HG02938 (cell line): Measurements from ENCODE around the gene PSD4.

Source experiments
- ATAC-seq: cut with Tn5 transposase; IDR thresholded peaks from one replicate; pipeline ENCODE4 v1.9.1; 2021; ENCODE audit warnings: mild to moderate bottlenecking, moderate library complexity; ENCODE audit not compliant: unreplicated experiment

Gene PSD4

GRCh38 chr2:113203217-113203530 is 29.4 kb downstream of the PSD4 start:
- ATAC-seq, result no peak

- ATAC-seq, result peak; percentile 78
Measured at GRCh38 chr2:113203901-113204519, 30.2 kb downstream of the PSD4 start.

GRCh38 chr2:113206251-113206650 is 32.5 kb downstream of the PSD4 start:
- ATAC-seq, result no peak

- no peak for ATAC-seq
Measured at GRCh38 chr2:113207021-113207420, 33.2 kb downstream of the PSD4 start.

- ATAC-seq, result no peak
Measured at GRCh38 chr2:113208396-113208795, 34.6 kb downstream of the PSD4 start.

- no peak for ATAC-seq
Measured at GRCh38 chr2:113209011-113209645, 35.4 kb downstream of the PSD4 start.

GRCh38 chr2:113209646-113210171 is 35.9 kb downstream of the PSD4 start:
- ATAC-seq, result no peak

- ATAC-seq, result no peak
Measured at GRCh38 chr2:113211226-113212105, 37.7 kb downstream of the PSD4 start.

- no peak for ATAC-seq
Measured at GRCh38 chr2:113212245-113213060, 38.7 kb downstream of the PSD4 start.

GRCh38 chr2:113213061-113213930 is 39.5 kb downstream of the PSD4 start:
- ATAC-seq, result no peak

- no peak for ATAC-seq
Measured at GRCh38 chr2:113214141-113214540, 40.4 kb downstream of the PSD4 start.

GRCh38 chr2:113215056-113215455 is 41.3 kb downstream of the PSD4 start:
- no peak for ATAC-seq

- ATAC-seq, result no peak
Measured at GRCh38 chr2:113216321-113216720, 42.5 kb downstream of the PSD4 start.

- ATAC-seq, result no peak
Measured at GRCh38 chr2:113216891-113217454, 43.2 kb downstream of the PSD4 start.

- ATAC-seq, result no peak
Measured at GRCh38 chr2:113217455-113218282, 43.9 kb downstream of the PSD4 start.

GRCh38 chr2:113218283-113219091 is 44.7 kb downstream of the PSD4 start:
- no peak for ATAC-seq

- no peak for ATAC-seq
Measured at GRCh38 chr2:113219092-113219441, 45.3 kb downstream of the PSD4 start.

- no peak for ATAC-seq
Measured at GRCh38 chr2:113219525-113219888, 45.7 kb downstream of the PSD4 start.
